ENCODE data around the gene CCL2.

DNA sequence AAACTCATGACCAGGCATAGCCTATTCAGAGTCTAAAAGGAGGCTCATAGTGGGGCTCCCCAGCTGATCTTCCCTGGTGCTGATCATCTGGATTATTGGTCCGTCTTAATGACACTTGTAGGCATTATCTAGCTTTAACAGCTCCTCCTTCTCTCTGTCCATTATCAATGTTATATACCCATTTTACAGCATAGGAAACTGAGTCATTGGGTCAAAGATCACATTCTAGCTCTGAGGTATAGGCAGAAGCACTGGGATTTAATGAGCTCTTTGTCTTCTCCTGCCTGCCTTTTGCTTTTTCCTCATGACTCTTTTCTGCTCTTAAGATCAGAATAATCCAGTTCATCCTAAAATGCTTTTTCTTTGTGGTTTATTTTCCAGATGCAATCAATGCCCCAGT, 756 bp downstream of the CCL2 start:
- TF ChIP-seq FOXK2 (IDR thresholded peaks at IDR 0.05): no peak
- TF ChIP-seq TARDBP (IDR thresholded peaks at IDR 0.05): no peak
- TF ChIP-seq FOXM1 (IDR thresholded peaks at IDR 0.05; ENCODE audit: borderline replicate concordance): no peak
- no peak for TF ChIP-seq SUZ12 (IDR thresholded peaks at IDR 0.05)
